C4-2B (cell line): ENCODE results near the gene DISP3.

Experiments used
- ZFX ChIP-seq: fragments of 450-650 bp; IDR thresholded peaks from 2 replicates; pipeline ENCODE4 v1.6.1; 2017
- TF ChIP-seq, protein P1 (sequence below): fragments of 450-650 bp; conservative IDR thresholded peaks from 2 replicates; pipeline ENCODE4 v1.5.1; 2017; ENCODE audit warnings: mild to moderate bottlenecking

DNA sequence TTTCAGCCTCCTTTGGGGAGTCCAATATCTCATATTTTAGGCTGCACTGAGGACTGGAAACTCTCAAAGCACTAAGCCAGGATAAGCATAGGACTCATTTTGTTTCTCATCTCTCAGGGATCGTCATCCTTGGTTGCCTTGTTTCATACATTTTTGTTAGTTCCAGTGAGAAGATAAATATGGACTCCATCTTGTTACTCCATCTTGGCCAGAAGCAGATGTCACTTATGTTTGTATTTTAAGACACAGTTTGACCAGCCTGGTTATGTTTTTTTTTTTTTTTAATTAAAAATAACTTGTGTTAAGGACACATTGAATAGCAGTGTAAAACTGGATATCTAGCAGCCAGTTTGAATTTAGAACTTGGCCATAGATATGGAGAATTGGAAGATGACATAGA is 34.7 kb downstream of the DISP3 start:
- TF ChIP-seq, protein P1, sequence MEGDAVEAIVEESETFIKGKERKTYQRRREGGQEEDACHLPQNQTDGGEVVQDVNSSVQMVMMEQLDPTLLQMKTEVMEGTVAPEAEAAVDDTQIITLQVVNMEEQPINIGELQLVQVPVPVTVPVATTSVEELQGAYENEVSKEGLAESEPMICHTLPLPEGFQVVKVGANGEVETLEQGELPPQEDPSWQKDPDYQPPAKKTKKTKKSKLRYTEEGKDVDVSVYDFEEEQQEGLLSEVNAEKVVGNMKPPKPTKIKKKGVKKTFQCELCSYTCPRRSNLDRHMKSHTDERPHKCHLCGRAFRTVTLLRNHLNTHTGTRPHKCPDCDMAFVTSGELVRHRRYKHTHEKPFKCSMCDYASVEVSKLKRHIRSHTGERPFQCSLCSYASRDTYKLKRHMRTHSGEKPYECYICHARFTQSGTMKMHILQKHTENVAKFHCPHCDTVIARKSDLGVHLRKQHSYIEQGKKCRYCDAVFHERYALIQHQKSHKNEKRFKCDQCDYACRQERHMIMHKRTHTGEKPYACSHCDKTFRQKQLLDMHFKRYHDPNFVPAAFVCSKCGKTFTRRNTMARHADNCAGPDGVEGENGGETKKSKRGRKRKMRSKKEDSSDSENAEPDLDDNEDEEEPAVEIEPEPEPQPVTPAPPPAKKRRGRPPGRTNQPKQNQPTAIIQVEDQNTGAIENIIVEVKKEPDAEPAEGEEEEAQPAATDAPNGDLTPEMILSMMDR: no peak
- TF ChIP-seq ZFX: no peak
